Suppressor macrophage treated with lipopolysaccharide for 1 hour (primary cell): ENCODE data around the gene MAST4.

ENCODE experiments used
- DNase-seq, 3 donors: peaks; one replicate each; pipeline ENCODE4 v3.0.0-alpha.2; 2020 to 2022

The MAST4 gene

DNA sequence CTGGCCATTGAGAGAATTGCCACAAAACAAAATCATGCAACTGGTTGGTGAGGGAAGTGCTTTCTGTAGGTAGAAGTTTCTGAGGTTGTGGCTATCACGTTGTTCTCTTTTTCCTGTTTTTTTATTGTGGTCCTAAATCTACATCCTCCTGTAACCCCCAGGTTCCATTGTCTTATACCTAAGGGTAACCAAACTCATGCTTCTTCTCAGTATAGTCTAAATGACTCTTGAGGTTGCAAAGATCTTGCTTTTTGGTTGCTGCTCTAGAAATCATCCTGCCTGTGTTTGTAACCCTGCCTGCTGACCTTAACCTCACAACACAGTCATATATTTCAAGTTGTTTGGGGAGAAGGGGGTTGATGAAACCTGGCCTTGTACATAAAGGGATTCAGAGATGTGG is 327.3 kb downstream of the MAST4 start:
- no peak for DNase-seq

GRCh38 chr5:66923922-66924321 is 327.7 kb downstream of the MAST4 start:
- no peak for DNase-seq

GRCh38 chr5:66927140-66927539 is 330.9 kb downstream of the MAST4 start:
- no peak for DNase-seq

GRCh38 chr5:66929281-66929680 is 333.1 kb downstream of the MAST4 start:
- no peak for DNase-seq

- DNase-seq = no peak
These were observed 333.8 kb downstream of the MAST4 start for GRCh38 chr5:66929995-66930394.

DNA sequence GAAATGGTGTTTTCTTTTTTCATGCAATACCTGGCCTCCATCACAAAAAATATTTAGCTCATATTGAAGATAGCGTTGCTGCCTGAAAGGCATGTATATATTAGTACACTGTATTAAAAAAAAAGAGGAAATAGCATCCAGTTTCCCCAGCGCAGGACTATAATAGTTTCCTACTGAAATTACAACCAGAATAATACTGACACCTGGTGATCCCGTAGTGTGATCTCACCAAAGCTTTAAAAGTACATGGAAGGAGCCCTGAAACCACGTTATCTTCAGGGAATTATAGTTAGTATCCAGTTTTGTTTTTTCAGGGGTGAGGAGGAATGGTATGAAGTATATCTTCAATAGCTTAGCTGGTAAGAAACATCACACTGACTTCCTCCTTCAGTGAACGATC is 335.5 kb downstream of the MAST4 start:
- peak in 2 of 3 donors; percentile 2 to 15 for DNase-seq

GRCh38 chr5:66932457-66932856 is 336.3 kb downstream of the MAST4 start:
- no peak for DNase-seq

DNA sequence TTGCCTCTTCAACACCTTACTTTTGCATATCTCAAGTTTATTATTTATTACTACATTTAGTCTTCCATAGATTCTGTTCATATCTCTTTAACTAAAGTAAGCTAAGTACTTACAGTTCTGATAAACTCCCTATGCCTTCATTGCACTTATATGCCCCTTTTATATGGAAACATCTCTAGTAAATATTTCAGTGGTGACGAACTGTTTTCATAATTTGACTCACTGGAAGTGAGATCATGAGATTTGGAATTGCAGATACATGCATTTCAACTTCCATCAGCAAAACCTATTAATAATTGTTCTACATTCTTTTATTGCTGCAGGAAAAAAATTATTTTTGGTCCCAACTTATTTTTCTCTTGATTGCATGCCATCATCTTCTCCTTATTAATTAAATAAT is 336.9 kb downstream of the MAST4 start:
- DNase-seq = no peak

- no peak for DNase-seq
These were observed 342.9 kb downstream of the MAST4 start for GRCh38 chr5:66939094-66939493.

DNA sequence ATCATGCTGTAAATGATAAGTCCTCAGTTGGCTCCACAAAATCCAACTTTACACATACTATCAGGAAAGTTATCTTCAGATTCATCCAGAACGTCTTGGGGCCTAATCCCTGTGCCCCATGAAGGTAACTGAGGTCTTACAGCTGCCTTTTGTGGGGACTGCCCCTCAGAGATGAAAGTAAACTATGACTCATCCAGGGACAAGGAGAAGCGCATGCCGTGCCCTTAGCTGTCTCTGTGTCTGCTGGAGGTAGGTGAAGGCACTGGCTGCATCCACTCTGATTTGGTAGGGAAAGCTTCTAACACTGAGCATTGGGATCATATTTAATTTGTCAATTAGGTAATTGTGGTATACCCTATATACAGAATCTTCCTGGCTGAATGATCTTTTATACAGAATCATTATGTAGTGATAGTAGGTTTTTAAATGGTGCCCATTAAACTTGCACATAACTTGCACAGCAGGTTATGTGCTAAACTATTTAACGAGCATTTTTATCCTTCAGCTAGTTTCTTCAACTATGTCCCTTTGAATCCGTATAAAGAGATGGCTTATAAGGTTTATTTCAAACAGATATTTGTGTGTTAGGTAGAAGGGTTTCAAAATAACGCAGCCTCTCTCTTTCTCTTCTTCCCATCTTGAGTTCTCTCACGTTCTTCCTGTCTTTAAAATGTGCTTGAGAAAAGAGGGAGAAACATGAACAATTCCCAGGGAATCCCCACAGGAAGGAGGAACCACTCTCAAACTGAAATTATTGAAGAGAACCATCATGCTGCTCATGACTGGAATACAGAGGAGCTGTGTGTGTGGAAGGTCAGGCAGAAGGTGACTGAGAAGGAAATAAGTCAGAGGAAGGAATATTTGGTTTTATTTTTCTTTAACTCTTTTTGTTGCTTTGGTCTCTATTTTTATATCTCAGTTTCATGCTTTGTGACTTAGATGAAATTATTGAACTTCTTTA is 349.5 kb downstream of the MAST4 start:
- peak in 1 of 3 donors; percentile 9 for DNase-seq

DNA sequence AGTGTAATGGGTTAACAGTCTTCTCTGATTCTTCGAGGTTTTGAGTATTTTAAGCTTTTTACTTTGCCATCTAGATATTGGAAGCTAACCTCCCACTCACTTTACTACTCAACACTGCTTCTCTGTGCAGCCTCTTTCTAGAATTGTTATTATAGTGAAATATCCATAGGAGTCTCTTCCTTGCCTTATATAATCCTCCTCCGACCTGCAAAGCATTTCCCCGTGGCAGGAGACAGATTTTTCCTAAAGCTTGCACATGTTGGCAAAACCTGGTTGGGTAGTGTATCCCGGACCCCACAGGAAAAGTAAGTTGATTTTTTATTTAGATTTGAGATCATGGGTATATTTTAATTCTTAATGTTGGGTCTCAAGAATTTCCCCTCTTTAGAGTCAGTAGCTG is 351.3 kb downstream of the MAST4 start:
- DNase-seq = no peak

GRCh38 chr5:66949066-66949465 is 352.9 kb downstream of the MAST4 start:
- DNase-seq = no peak

DNA sequence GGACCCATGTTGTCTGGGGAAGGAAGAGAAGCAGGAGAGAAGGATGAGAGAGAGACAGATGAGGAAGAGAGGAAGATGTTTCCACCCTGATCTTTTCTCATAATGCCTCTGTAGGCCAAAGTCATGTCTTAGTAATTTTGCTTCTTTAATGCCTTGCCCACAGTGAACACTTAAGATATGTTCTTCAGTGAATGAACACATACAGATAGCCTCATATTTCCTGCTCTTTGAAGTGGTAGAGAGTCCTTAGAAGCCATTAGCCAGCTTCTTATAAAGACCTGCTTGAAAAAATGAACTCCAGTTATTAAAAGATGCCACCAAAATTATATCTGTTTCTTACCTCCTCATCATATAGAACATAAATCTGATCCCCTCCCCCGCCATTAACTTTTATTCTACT is 356.0 kb downstream of the MAST4 start:
- no peak for DNase-seq

DNA sequence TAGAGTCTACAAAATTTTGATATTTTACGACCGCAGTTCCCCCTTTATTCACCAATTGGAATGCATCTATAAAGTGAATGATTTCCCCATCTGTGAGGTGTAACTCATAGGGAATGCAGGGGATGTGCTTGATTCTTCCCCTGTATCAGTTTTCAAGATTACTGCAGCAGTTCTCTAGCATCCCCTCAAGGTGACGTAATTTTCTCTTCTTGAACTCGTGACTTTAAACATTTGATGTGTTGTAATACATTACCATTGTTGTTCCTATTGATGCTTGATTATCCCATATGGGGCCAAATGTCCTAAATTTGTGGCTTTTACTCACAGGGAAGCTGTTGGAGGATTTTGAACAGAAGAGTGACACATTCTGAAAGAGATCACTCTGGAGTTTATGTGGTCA is 360.2 kb downstream of the MAST4 start:
- no peak for DNase-seq

GRCh38 chr5:66958201-66958979 is 362.2 kb downstream of the MAST4 start:
- no peak for DNase-seq

- DNase-seq = no peak
These were observed 362.9 kb downstream of the MAST4 start for GRCh38 chr5:66958980-66959641.

- no peak for DNase-seq
These were observed 363.5 kb downstream of the MAST4 start for GRCh38 chr5:66959653-66960052.

DNA sequence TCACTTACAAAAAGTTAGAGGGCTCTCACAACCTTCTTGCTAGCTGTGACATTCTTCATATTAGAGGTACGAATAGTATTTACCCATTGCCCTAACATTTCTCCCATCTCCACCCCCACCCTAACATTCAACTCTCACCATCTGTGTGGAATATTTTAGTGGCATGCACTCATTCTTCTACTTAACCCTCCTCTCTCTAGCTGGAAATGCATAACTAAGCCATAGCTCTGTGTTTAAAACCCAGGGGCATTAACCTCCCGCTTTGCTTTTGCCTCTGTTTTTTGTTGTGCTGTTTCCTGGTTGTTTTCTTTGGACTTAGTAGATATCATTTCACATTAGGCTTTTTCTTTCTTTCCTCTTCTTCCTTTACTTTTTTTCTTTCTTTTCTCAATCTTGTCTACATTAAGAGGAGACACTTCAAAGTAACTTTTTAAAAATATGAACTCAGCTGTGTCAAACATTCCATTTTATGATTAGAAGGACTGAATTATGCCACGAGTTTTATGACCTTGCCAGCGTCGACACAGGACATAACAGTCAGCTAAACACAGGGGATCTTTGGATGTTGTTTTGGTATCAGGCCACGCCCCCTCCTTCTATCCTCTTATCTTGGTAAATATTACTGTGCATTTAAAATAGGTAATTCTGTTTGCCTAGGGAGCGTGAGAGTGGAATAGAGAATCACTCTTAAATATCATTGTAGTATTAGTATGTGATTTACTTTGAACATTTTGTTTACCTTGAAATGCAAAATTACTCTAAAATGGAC is 364.4 kb downstream of the MAST4 start:
- DNase-seq = no peak

DNA sequence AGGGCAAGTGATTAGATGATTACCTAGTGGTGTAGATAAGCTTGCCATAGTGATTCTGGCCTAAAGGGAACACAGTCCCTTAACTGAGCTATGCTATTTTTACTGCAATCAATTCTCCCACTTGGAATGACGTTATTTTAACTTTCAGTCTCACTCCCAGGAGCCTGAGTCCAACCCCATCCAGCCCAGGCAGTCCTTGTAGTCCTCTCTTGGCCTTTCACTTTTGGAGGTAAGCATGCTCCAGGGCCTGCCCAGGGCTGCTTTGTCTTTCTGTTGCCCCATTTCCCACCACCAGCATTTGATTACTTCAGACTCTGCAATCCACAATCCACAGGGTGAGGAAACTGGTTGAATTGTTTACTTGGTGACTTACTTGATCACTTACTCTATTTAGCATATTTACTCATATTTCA is 367.4 kb downstream of the MAST4 start:
- no peak for DNase-seq

DNA sequence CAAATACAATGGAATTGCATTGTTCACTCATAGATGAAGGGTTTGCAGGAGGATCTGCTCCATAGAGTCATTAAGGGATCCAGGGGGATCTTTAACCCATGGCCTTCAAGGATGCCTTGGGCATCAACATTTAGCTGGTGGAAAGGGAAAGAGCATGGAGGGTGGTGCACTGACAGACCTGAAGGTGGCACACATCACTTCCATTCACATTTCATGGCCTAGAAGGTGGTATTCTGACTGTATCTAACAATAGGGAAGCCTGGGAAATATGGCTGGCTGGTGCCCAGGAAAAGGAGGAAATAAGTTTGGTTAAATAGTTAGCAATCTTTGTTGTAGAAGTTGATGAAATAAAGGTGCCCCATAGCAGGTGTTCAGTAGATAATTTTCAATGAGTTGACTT is 370.2 kb downstream of the MAST4 start:
- no peak for DNase-seq

GRCh38 chr5:66967102-66967501 is 370.9 kb downstream of the MAST4 start:
- no peak for DNase-seq

- DNase-seq = no peak
These were observed 371.7 kb downstream of the MAST4 start for GRCh38 chr5:66967826-66968262.

DNA sequence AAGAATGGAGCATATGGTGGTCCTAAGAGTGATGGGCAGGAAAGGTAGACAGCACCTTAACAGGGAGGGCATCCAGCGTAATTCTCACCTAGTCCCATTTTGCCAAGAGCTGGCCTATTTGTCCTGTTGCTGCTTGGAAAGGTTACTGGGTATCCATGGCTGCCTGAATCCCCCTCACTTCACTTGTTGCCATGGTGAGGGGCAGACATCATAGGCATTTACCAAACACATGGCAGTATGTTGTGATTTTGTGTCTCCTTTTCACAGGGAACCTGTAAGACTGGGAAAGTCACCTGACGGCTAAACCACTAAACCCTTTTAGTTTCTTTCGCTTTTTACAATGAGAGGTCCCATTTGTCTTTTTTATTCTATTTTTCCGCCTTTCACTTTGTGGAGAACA is 373.3 kb downstream of the MAST4 start:
- no peak for DNase-seq
